Mesothelial cell of epicardium (in vitro differentiated cells): ENCODE measurements around the gene GRAMD1B. TPM values are rescaled to one million over a fixed set of nuclear protein-coding genes. Genes with fewer than 3 reads are reported as not detected.
A peak's percentile ranks its signal among the peaks of the same experiment; 100 is the strongest.

ENCODE experiments used
- DNase-seq, 2 experiments: peaks; one replicate each; pipeline ENCODE4 v3.0.0; 2021; ENCODE audit warnings: low spot score in 2 of 2; ENCODE audit not compliant: unreplicated experiment in 2 of 2
- H3K27ac Mint-ChIP-seq: 2 replicates; pipeline ENCODE4 v1.8.0; 2021; ENCODE audit warnings: mixed read lengths
- H3K27me3 Mint-ChIP-seq: 2 replicates; pipeline ENCODE4 v1.8.0; 2021; ENCODE audit warnings: low read depth, mixed read lengths
- H3K36me3 Mint-ChIP-seq: 2 replicates; pipeline ENCODE4 v1.8.0; 2021; ENCODE audit warnings: mixed read lengths
- H3K4me1 Mint-ChIP-seq: 2 replicates; pipeline ENCODE4 v1.8.0; 2021; ENCODE audit warnings: mixed read lengths
- H3K4me3 Mint-ChIP-seq: 2 replicates; pipeline ENCODE4 v1.8.0; 2021; ENCODE audit warnings: mild to moderate bottlenecking, moderate library complexity, mixed read lengths
- H3K9me3 Mint-ChIP-seq: 2 replicates; pipeline ENCODE4 v1.8.0; 2021; ENCODE audit warnings: mixed read lengths
- CTCF ChIP-seq: fragments of 200-600 bp; sonication (generic); IDR thresholded peaks from one replicate; pipeline ENCODE4 v1.5.0; 2021; ENCODE audit warnings: antibody characterized with exemption; ENCODE audit not compliant: unreplicated experiment
- total RNA-seq: library from RNA; stranded (reverse); gene quantifications from 3 replicates; pipeline ENCODE4 v1.2.1, GENCODE V29; 2021

Gene GRAMD1B
- total RNA-seq, 1 donor from 2014 or later = 8.4 TPM

GRCh38 chr11:123474994-123475393 lies 44.9 kb downstream of the GRAMD1B start:
- Mint-ChIP-seq H3K27ac (peak overlapping the region; percentile 14), H3K4me3 (no peak overlapping the region), H3K27me3 (no peaks in the 10 kb centered on the region), H3K4me1 (peaks cover 25% of the 10 kb centered on the region), H3K36me3 (no peaks in the 10 kb centered on the region), H3K9me3 (no peaks in the 10 kb centered on the region)
- no peak for DNase-seq
- TF ChIP-seq CTCF = no peak

- Mint-ChIP-seq H3K27ac (no peak overlapping the region), H3K36me3 (no peaks in the 10 kb centered on the region), H3K9me3 (no peaks in the 10 kb centered on the region), H3K27me3 (no peaks in the 10 kb centered on the region), H3K4me1 (peaks cover 25% of the 10 kb centered on the region), H3K4me3 (no peak overlapping the region)
- no peak for TF ChIP-seq CTCF
- DNase-seq = no peak
Observed at GRCh38 chr11:123475469-123475868, 45.4 kb downstream of the GRAMD1B start.

GRCh38 chr11:123477205-123477907 lies 47.3 kb downstream of the GRAMD1B start:
- Mint-ChIP-seq H3K27me3 (no peaks in the 10 kb centered on the region), H3K4me1 (peaks cover 17% of the 10 kb centered on the region), H3K36me3 (no peaks in the 10 kb centered on the region), H3K9me3 (no peaks in the 10 kb centered on the region), H3K27ac (no peak overlapping the region), H3K4me3 (no peak overlapping the region)
- TF ChIP-seq CTCF = no peak
- DNase-seq = no peak

- Mint-ChIP-seq H3K36me3 (no peaks in the 10 kb centered on the region), H3K4me3 (no peak overlapping the region), H3K27ac (peak overlapping the region; percentile 19), H3K27me3 (no peaks in the 10 kb centered on the region), H3K9me3 (no peaks in the 10 kb centered on the region), H3K4me1 (peaks cover 16% of the 10 kb centered on the region)
- peak in 1 of 2 experiments; percentile 48 for DNase-seq
- TF ChIP-seq CTCF = peak; percentile 77
Observed at GRCh38 chr11:123478352-123478987, 48.4 kb downstream of the GRAMD1B start.

GRCh38 chr11:123479048-123479837 lies 49.2 kb downstream of the GRAMD1B start:
- H3K36me3 Mint-ChIP-seq = no peaks in the 10 kb centered on the region
- TF ChIP-seq CTCF = no peak

More at GRCh38 chr11:123479048-123479837, 49.2 kb downstream of the GRAMD1B start:
- Mint-ChIP-seq H3K4me3 (no peak overlapping the region), H3K27ac (no peak overlapping the region), H3K4me1 (peaks cover 14% of the 10 kb centered on the region), H3K9me3 (no peaks in the 10 kb centered on the region), H3K27me3 (no peaks in the 10 kb centered on the region)
- DNase-seq = no peak
